AG10803 (cell line): Measurements from ENCODE around the gene DLGAP1.
A peak's percentile ranks its signal among the peaks of the same experiment; 100 is the strongest.

ENCODE experiments used
- DNase-seq: peaks from one replicate; pipeline ENCODE4 v3.0.0; 2010; ENCODE audit warnings: low read depth
- H3K4me3 ChIP-seq: 2 replicates; pipeline ENCODE4 v1.5.1; 2011; ENCODE audit warnings: mild to moderate bottlenecking, low read length, control low read depth
- CTCF ChIP-seq: conservative IDR thresholded peaks from 2 replicates; pipeline ENCODE4 v1.5.1; 2011; ENCODE audit warnings: mild to moderate bottlenecking, low read length, control low read depth, inconsistent platforms

DLGAP1 gene

GRCh38 chr18:3907955-3908354 is 547.2 kb downstream of the DLGAP1 start:
- H3K4me3 ChIP-seq, result no peak overlapping the region
- DNase-seq, result no peak
- TF ChIP-seq CTCF, result no peak

- DNase-seq, result no peak
- TF ChIP-seq CTCF, result no peak
- no peak overlapping the region for H3K4me3 ChIP-seq
Measured at GRCh38 chr18:3906116-3906750, 548.9 kb downstream of the DLGAP1 start.

GRCh38 chr18:3903337-3903736 is 551.8 kb downstream of the DLGAP1 start:
- DNase-seq, result peak; percentile 84
- H3K4me3 ChIP-seq, result no peak overlapping the region
- TF ChIP-seq CTCF, result no peak

- H3K4me3 ChIP-seq, result no peak overlapping the region
- TF ChIP-seq CTCF, result no peak
- no peak for DNase-seq
Measured at GRCh38 chr18:3902676-3903075, 552.4 kb downstream of the DLGAP1 start.

- no peak for DNase-seq
- no peak for TF ChIP-seq CTCF
- no peak overlapping the region for H3K4me3 ChIP-seq
Measured at GRCh38 chr18:3901811-3902210, 553.3 kb downstream of the DLGAP1 start.

GRCh38 chr18:3901042-3901441 is 554.1 kb downstream of the DLGAP1 start:
- H3K4me3 ChIP-seq, result no peak overlapping the region
- no peak for DNase-seq
- no peak for TF ChIP-seq CTCF

- TF ChIP-seq CTCF, result no peak
- DNase-seq, result no peak
- no peak overlapping the region for H3K4me3 ChIP-seq
Measured at GRCh38 chr18:3900327-3900726, 554.8 kb downstream of the DLGAP1 start.
